HepG2 (cell line): ENCODE data around the gene SLC25A10. TPM values are rescaled to one million over a fixed set of nuclear protein-coding genes. Genes with fewer than 3 reads are reported as not detected.

Experiments used
- HDAC2 ChIP-seq: sonication (generic); formaldehyde crosslinking; IDR thresholded peaks from 2 replicates; pipeline ENCODE4 v1.4.0; 2020; ENCODE audit warnings: missing genetic modification reagents
- IKZF4 ChIP-seq: sonication (generic); formaldehyde crosslinking; IDR thresholded peaks from 2 replicates; pipeline ENCODE4 v1.5.1; 2020; ENCODE audit warnings: borderline replicate concordance, mild to moderate bottlenecking, low read depth, missing genetic modification reagents; ENCODE audit errors: not compliant biosample characterization
- KDM2A ChIP-seq: sonication (generic); formaldehyde crosslinking; IDR thresholded peaks from 2 replicates; pipeline ENCODE4 v1.4.0; 2020; ENCODE audit warnings: low read depth, missing genetic modification reagents, borderline replicate concordance
- KLF12 ChIP-seq: sonication (generic); formaldehyde crosslinking; IDR thresholded peaks from 2 replicates; pipeline ENCODE4 v1.4.0; 2020; ENCODE audit warnings: missing genetic modification reagents, borderline replicate concordance
- MBD4 ChIP-seq: IDR thresholded peaks from 2 replicates; pipeline ENCODE4 v1.6.1; 2012; ENCODE audit warnings: low read length, inconsistent platforms, borderline replicate concordance
- NKX3-1 ChIP-seq: sonication (generic); formaldehyde crosslinking; IDR thresholded peaks from 2 replicates; pipeline ENCODE4 v1.5.0; 2020; ENCODE audit warnings: missing genetic modification reagents
- POGK ChIP-seq: sonication (generic); formaldehyde crosslinking; conservative IDR thresholded peaks from 2 replicates; pipeline ENCODE4 v1.8.0; 2022; ENCODE audit warnings: mild to moderate bottlenecking, moderate library complexity, missing genetic modification reagents
- POLR2G ChIP-seq: fragments of 200-400 bp; formaldehyde crosslinking; IDR thresholded peaks from 2 replicates; pipeline ENCODE4 v1.6.1; 2018; ENCODE audit warnings: mild to moderate bottlenecking, low read depth, low read length, moderate library complexity
- SALL2 ChIP-seq: sonication (generic); formaldehyde crosslinking; IDR thresholded peaks from 2 replicates; pipeline ENCODE4 v1.8.1; 2023; ENCODE audit warnings: mild to moderate bottlenecking, missing genetic modification reagents, inconsistent platforms
- ZNF704 ChIP-seq: sonication (generic); formaldehyde crosslinking; IDR thresholded peaks from 2 replicates; pipeline ENCODE4 v1.8.1; 2023; ENCODE audit warnings: mild to moderate bottlenecking, inconsistent platforms, moderate library complexity, missing genetic modification reagents, borderline replicate concordance
- ZNF777 ChIP-seq: sonication (generic); formaldehyde crosslinking; IDR thresholded peaks from 2 replicates; pipeline ENCODE4 v1.4.0; 2020; ENCODE audit warnings: missing genetic modification reagents
- polyA plus RNA-seq, 8 experiments: library from polyadenylated mRNA; depleted of rRNA in 3 of 8; stranded (reverse) in 7 of 8; unstranded in 1 of 8; fragments of >200 nt; fragmentation: Illumina TruSeq in 4 of 8; extraction: Trizol in 4 of 8; gene quantifications; 2 replicates each; pipeline versions ENCODE4 v1.2.1 to v1.2.3, GENCODE V29; 2011 to 2016; ENCODE audit warnings: low read depth in 4 of 8, missing spikeins in 1 of 8, mixed read lengths in 1 of 8; ENCODE audit not compliant: insufficient read depth in 1 of 8
- total RNA-seq, 5 experiments: library from RNA; depleted of rRNA; stranded (reverse); fragments of >200 nt; fragmentation: Illumina TruSeq; extraction: Trizol; gene quantifications; 2 replicates each; pipeline ENCODE4 v1.2.3, GENCODE V29; 2016; ENCODE audit warnings: low read depth in 1 of 5

Gene SLC25A10
- total and polyA plus RNA-seq, 2 of the 13 experiments (the other 11 are each of a cell fraction or from before 2014, with no cell fraction given): 46.5 to 140 TPM

- 0 out of 2 replicates have a peak, but pooled peaks have one; percentile 67 for TF ChIP-seq ZNF704 (CRISPR knock-in tag)
- peak; percentile 36; the same call in 1 of the 2 replicates for TF ChIP-seq ZNF777 (CRISPR knock-in tag)
- peak; percentile 62 for TF ChIP-seq POLR2G
- TF ChIP-seq MBD4: 0 out of 2 replicates have a peak, but pooled peaks have one; percentile 34
- peak; percentile 76 for TF ChIP-seq KDM2A (CRISPR knock-in tag)
- peak; percentile 45; the same call in 1 of the 2 replicates for TF ChIP-seq SALL2
- TF ChIP-seq NKX3-1 (CRISPR knock-in tag): no peak
- TF ChIP-seq KLF12 (CRISPR knock-in tag): peak; percentile 25; the same call in 1 of the 2 replicates
- TF ChIP-seq IKZF4 (CRISPR knock-in tag): no peak
- TF ChIP-seq POGK (CRISPR knock-in tag): 0 out of 2 replicates have a peak, but pooled peaks have one; percentile 32
- 0 out of 2 replicates have a peak, but pooled peaks have one; percentile 27 for TF ChIP-seq HDAC2 (CRISPR knock-in tag)
- TF ChIP-seq, all 625 proteins: peak for 35
Observed at GRCh38 chr17:81723651-81724209, 11.6 kb downstream of the SLC25A10 start (continued).
